K562 treated with DMSO at 1 percent for 12 hours (cell line): ENCODE measurements around the gene FBF1. TPM values are rescaled to one million over a fixed set of nuclear protein-coding genes. Genes with fewer than 3 reads are reported as not detected.

Experiments
- total RNA-seq: library from RNA; unstranded; fragments of 300-600 nt; gene quantifications from 2 replicates; pipeline ENCODE4 v1.2.3, GENCODE V29; 2022; ENCODE audit not compliant: insufficient read depth

FBF1 gene, protein sequence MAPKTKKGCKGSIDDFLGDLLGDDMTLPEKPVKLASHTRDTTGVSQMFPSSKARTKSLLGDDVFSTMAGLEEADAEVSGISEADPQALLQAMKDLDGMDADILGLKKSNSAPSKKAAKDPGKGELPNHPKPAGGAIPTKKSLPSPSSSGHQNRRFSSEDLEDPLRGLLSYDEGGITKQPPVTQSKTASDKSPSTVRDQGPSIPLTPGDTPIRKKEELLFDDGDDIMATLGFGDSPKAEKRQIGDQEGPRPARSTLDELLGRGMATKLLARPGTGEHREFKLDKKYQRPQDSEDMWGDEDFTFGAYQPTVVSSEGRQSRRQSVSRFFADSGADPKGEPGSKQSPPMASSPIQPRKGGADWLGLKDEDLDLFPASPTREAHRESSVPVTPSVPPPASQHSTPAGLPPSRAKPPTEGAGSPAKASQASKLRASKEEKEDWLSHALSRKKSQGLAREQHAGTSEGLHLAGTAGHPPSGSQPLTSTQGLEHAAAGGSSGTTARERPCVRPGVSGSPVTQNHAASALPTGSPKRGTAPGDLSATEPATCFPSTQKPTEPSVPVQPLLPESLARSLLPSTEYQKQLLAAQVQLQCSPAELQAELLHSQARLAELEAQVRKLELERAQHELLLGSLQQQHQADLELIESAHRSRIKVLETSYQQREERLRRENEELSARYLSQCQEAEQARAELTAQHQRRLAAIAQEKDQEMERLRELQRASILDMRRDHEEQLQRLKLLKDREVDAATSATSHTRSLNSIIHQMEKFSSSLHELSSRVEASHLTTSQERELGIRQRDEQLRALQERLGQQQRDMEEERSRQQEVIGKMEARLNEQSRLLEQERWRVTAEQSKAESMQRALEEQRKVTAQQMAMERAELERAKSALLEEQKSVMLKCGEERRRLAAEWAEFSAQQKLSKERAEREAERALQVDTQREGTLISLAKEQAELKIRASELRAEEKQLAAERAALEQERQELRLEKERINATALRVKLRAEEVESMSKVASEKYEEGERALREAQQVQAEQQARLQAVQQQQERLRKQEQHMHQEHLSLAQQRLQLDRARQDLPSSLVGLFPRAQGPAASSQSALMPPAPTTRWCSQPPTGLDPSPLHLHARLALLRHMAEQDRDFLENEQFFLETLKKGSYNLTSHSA
- 3.3 and 6.5 TPM in 2 replicates for total RNA-seq

GRCh38 chr17:75940727-75941441, at the start of gene FBF1:
FBF1 (minus strand) TSS chr17:75941042; CDS start chr17:75938149, 2,893 bp downstream.

DNA sequence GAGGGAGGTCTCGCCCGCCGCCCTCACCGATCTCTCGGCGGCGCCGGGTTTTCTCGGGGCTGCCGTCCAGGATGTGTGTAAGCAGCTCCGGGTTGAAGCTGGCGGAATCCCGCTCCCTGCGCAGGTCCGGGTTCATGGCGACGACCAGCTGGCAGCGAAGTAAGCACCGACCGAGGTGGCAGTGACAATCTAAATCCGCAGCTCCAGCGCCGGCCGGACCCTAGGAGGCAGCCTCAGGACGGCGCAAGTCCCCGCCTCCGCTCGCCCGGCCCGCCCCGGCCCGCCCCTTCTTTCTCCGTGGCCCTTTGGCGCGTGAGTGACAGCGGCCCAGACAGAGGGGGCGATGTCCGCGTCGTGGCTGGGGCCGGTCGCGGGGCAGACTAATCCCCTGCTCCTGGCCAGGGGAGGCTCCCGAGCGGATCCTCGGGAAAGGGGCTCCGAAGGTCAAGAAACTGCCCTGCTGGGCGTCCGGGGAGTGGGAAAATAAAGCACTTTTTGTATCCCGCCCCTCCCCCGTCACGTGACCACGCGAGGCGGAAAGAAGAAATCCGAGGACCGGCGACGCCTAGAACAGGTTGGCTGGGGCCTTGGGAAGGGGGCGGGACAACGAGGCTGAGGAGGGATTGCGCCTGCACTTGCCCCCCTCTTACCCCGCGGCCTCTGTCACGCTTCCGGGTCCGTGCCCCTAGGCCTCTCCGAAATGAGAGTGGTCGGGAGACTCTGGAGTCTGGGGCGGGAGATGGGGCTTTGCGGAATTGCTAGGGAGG, 38.3 kb upstream of the FBF1 start, which contains the start of the genes ACOX1 and TEN1:
TSS of gene ACOX1 (minus strand) at position 229 of the 767 bp plus-strand sequence. CDS start at position 136, 93 bp downstream.
TSS of gene TEN1 (plus strand) at position 303 of the 767 bp plus-strand sequence. CDS start 6,953 bp downstream, outside the sequence.

DNA sequence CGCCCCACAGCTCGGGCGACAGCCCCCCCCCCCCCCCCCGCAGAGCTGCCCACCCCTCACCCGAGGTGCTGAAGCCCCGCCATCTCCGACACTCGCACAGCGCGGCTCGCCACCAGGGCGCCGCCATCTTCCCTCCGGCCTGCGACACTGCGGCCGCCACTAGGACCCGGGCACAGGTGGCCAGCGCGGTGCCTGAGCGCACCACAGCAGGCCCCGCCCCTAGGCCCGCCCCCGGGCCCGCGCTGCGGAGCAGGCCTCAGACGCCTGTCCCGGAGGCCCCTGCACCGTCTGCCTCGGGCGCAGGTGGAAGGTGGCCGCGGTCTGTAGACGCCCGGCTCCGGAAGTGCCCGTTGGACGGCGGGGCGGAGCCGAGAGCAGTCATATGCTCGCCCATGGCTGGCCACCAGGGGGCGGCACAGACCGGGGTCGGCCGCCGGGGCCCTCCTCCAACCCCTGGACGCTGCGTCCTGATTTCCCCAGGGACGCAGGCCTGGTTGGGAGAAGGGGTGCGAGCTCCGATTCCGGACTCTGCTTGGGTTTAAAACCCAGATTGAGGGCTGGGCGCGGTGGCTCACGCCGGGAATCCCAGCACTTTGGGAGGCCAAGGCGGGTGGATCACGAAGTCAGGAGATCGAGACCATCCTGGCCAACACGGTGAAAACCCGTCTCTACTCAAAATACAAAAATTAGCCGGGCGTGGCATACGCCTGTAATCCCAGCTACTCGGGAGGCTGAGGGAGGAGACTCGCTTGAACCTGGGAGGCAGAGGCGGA, 35.9 kb downstream of the FBF1 start, which contains the start of gene MRPL38:
TSS of gene MRPL38 (minus strand) at position 136 of the 773 bp plus-strand sequence. CDS start at position 127, 9 bp downstream.

DNA sequence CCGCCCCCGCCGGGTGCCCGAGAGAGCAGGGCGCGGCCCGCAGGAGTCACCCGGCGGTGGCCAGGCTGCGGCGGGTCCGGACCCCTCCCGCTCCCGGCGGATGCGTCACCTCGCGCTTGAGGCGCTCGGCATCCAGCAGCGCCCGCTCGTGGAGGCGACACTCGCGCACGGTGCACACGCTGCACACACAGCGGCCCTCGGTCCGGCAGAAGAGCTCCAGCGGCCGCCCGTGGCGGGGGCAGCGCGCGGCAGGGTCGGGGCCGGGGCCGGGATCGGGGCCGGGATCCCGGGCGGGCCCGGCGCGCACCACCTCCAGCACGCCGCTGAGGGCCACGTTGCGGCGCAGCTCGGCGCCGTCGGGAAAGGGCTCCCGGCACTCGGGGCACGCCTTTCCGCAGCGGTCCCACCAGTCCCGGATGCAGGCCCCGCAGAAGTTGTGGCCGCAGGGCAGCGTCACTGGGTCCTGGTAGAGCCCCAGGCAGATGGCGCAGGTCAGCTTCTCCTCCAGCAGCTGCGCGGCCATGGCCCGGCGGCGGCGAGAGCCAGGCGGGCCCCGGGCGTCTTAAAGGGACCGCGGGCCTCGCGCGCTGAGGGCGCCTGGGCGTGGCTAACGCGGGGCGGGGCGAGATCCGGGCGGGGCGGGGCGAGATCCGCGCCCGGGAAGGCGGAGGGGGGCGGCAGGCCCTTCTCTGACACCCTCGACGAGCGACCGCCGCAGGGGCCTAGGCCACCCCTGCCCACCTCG, 44.3 kb downstream of the FBF1 start, which contains the start of gene TRIM65:
TSS of gene TRIM65 (minus strand) at position 537 of the 745 bp plus-strand sequence. CDS start at position 523, 14 bp downstream.

DNA sequence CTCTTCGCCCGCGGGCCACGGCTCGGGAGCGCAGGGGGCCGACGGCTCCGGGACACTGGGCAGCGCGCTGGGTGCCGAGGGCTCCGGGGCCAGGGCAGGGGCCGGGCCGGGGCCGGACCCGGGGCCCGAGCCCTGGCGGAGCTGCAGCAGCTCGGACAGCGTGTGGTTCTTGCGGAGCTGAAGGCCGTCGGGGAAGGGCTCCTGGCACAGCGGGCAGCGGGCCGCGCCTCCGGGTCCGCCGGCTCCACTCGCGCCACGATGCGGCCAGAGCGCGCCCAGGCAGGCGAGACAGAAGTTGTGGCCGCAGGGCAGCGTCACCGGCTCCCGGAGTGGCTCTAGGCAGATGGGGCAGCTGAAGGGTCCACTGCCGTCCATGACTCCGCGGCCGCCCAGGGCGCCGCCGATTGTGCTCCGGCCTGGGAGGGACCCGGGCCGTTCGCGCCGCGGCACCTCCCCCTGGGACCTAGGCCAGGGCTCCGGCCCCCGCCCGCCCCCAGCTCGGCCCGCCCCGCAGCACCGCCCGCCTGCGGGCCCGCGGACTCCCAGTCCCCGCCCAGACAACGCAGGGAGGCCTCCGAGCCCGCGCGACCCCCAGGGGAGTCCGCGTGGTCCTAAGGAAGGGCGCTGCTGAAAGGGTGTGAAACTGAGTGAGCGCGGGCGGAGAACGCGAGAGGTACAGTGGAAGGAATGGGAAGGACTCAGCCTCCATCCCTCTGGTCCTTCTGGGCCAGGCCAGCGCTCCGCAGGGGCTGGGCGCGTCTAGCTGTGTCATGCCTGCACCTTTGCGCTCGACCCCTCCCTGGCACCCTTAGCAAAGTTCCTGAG, 62.5 kb downstream of the FBF1 start, which contains the start of gene TRIM47:
TSS of gene TRIM47 (minus strand) at position 408 of the 825 bp plus-strand sequence. CDS start at position 375, 33 bp downstream.

Other genes starting within 250 kb of the FBF1 start
- 0.84 and 9.1 TPM in 2 replicates for gene ITGB4, start 219.6 kb downstream of the FBF1 start, total RNA-seq
- gene GALK1, start 175.8 kb downstream of the FBF1 start, total RNA-seq = 52.5 and 77.1 TPM in 2 replicates
- gene UNK, start 156.2 kb downstream of the FBF1 start, total RNA-seq = 18.5 and 42.1 TPM in 2 replicates
- 63.4 and 90.9 TPM in 2 replicates for gene UNC13D, start 96.6 kb downstream of the FBF1 start, total RNA-seq
- 134 and 171 TPM in 2 replicates for gene WBP2, start 85.7 kb downstream of the FBF1 start, total RNA-seq
- gene TRIM47, start 62.5 kb downstream of the FBF1 start, total RNA-seq = 3.2 and 3.4 TPM in 2 replicates
- 17.7 and 29.8 TPM in 2 replicates for gene TRIM65, start 44.1 kb downstream of the FBF1 start, total RNA-seq
- 90.0 and 95.5 TPM in 2 replicates for gene MRPL38, start 36.2 kb downstream of the FBF1 start, total RNA-seq
- gene ACOX1, start 38.1 kb upstream of the FBF1 start, total RNA-seq = 5.8 and 17.7 TPM in 2 replicates
- gene TEN1, start 38.2 kb upstream of the FBF1 start, total RNA-seq = 22.4 and 25.5 TPM in 2 replicates
- gene CDK3, start 59.8 kb upstream of the FBF1 start, total RNA-seq = 5.8 and 8.0 TPM in 2 replicates
- 0.09 TPM in 1 of 2 replicates, not detected in the other for gene EVPL, start 86.3 kb upstream of the FBF1 start, total RNA-seq
- gene SRP68, start 131.5 kb upstream of the FBF1 start, total RNA-seq = 72.8 and 93.8 TPM in 2 replicates
- not detected in 2 replicates for gene GALR2, start 133.7 kb upstream of the FBF1 start, total RNA-seq
- gene ZACN, start 138.1 kb upstream of the FBF1 start, total RNA-seq = 2.2 and 10.7 TPM in 2 replicates
- gene EXOC7, start 162.7 kb upstream of the FBF1 start, total RNA-seq = 17.1 and 42.5 TPM in 2 replicates
- 0.31 TPM in 1 of 2 replicates, not detected in the other for gene FOXJ1, start 200.2 kb upstream of the FBF1 start, total RNA-seq